GM03348 (cell line): ENCODE measurements around the gene SLC25A20.
"Not testable (repeated sequence)": the region's sequence is repeated elsewhere in the genome, so short reads cannot be mapped to it uniquely, and the experiment has no call there.

Experiments
- DNase-seq: peaks from one replicate; pipeline ENCODE4 v3.0.0; 2012; ENCODE audit warnings: low spot score

The SLC25A20 gene

DNA sequence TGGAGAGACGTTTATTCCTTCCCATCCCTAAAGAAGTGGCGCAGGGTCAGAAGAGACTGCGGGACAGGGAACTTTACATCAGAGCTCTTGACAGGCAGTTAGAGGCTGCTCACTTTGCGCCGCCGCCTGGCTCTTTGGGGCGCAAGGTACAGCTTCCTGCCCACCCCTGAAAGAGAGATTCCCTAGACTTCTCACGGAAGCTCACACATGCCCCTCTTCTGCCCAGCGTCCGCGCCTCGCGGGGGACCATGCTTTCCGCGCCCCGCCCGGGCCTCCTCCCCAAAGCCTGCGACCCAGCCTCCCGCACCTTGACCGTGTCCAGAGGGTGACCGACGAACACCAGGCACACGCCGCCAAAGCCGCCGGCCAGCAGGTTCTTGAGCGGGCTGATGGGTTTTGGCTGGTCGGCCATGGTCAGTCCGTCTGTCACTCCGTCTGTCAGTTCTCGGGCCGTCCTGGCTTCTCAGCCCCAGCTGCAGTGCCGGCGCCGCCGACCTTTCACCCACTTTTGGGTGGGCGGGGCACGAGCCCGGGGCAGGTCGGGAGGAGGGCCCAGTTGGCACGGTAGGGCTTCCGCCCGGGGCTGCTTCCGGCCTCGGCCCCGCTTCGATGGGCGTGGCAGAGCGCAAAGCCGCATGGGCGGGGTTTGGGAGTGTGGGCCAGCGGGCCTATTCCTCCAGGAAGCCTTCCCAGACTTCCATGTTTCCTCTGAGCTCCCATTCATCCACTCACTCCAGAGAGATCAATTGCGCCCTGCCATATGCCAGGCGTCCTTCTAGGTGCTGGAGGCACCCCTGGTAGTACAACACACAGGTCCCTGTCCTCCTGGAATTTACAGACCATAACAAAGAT, at the start of gene SLC25A20:
TSS of gene SLC25A20 (minus strand) at position 500 of the 852 bp plus-strand sequence. CDS start at position 412, 88 bp downstream.
- DNase-seq, result peak; percentile 99

GRCh38 chr3:48945891-48946549, 47.3 kb upstream of the SLC25A20 start:
- no peak for DNase-seq

- no peak for DNase-seq
Measured at GRCh38 chr3:48945432-48945831, 46.8 kb upstream of the SLC25A20 start.

DNA sequence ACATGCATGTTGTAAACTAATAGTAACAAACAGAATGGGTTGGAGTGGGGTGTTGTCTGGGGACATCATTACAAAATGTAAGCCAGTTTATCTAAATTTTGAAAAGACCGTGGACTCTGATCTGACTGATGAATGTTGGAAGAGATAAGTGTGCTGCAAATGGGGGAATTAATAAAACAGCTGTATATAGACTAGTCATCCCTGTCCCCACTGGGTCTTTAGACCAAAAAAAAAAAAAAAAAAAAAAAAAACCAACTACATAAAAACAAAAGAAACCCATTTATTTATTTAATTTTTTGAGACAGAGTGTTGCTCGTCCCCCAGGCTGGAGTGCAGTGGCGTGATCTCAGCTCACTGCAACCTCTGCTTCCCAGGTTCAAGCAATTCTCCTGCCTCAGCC, 40.0 kb upstream of the SLC25A20 start:
- no peak for DNase-seq

DNA sequence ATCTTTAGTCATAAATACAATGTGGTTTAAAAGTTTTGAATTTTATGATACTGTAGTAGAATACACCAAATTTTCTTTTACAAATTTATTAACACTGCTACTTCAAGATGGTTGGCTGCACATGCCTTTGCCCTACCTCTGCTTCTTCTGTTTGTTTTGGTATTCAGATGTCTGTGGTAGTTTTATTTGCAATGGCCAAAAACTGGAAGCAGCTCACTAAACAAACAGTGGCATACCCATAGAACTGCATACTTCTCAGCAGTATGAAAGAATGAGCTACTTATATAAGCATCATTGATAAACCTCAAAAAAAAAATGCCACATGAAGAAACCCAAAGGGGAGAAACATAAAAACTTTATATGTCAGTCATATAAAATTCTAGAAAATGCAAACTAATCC, 39.5 kb upstream of the SLC25A20 start:
- DNase-seq, result no peak

DNA sequence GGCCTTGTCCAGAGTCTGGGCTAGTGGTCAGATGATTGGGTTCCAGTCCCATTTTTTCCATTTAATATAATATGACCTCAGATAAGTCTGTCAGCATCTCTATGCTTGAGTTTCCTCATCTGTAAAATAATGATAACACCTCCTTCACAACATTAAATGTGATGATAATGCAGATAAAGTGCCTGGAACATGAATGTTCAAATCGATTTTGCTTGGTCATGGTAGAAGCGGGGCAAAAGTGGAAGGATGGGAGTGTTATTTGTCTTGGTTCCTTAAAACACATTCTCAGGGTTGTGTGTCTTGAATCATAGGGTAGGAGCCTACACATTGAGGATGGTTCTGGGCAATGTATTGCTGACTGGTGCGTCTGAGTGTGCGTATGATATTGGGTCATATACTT, 36.8 kb upstream of the SLC25A20 start:
- no peak for DNase-seq

- DNase-seq, result no peak
Measured at GRCh38 chr3:48934333-48934991, 35.8 kb upstream of the SLC25A20 start.

DNA sequence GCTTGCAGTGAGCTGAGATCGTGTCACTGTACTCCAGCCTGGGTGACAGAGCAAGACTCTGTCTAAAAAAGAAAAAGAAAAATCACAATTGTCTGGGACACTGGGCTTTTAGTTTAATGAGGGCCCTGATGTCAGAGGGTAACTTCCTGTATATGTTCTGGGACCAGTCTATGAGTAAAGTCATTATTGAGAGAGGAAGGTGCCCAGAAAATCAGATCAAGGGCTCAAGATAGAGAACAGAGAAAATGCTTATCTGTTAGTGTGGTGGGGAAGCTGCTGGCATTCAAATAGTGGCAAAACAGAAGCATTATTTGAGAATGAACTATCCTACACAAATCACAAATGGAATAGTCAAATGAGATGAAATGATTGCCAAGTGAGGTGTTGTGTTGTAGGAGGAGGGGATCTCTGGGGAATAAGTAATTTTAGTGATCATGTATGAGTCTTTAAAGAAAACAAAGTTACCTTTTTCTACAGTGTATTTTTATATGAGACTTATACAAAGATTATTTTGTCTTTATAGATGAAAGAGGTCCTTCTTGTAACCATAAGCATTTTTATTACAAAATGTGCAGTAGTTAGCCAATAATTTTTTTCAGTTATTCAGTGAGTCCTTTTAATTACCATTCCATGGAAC, 33.4 kb upstream of the SLC25A20 start:
- no peak for DNase-seq

DNA sequence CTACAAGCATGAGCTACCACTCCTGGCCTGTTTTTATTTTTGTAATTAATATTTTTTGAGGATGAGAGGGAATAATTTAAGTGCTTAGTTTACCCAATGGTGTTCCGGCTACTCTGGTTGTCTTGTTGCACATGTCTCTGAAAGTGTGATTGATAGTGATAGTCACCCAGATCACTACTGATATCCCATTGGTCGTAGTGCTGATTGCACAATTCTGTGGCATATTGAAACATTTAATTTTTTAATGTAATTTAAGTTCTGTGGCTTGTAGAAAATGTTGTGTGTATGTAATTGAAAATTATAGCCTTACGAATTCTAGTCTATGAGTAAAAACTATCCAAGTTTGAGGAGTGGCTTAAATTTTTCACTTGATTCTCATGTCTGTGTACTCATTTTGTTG, 31.9 kb upstream of the SLC25A20 start:
- peak; percentile 40 for DNase-seq

DNA sequence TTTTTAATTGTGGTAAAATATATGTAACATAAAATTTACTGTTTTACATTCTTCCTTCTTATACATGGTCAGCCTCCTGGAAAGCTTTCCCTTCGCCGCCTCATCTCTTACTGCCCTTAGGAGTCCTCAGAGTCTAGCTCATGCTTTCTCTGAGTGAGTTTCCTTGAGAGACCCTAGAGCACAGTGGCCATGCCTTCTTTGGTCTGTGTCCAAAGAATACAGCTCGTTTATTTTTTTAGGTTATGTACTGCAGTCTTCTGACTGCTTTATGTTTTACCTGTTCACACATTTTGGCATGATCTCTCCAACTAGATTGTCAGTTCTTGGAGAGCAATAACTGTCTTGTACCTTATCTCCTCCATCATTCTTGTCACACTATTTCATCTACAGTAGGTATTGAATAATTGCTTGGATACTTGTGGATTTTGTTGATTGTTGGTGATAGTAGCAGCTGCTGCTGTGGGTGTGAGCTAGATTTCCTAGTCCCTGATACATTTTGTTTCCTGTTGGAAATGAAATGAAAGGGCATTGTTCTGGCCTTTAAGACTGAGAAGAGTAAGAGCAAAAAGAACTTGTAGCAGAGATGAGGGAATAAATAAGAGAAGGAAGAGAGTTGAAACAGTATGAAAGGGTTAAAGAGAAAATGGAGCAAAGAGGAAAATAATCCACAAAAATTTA, 30.8 kb upstream of the SLC25A20 start:
- DNase-seq, result no peak

DNA sequence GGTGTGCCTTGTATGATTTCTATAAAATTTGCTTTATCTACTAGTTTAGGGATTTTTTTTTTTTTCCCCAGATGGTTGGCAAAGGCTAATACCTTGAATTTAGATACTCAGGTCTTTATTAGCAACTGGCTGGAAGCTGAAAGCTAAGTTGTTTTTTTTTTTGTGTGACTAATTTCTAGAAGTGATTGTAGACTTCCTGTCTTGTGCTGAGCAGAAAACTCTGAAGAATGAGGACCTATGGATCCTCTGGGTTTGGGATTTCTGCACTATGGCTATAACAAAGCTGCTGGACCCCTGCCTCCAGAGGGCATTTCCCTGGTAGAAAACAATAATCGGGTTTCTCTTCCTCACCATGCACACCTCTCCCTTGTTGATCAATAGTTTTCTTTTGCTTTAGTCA, 30.0 kb upstream of the SLC25A20 start:
- peak; percentile 20 for DNase-seq

DNA sequence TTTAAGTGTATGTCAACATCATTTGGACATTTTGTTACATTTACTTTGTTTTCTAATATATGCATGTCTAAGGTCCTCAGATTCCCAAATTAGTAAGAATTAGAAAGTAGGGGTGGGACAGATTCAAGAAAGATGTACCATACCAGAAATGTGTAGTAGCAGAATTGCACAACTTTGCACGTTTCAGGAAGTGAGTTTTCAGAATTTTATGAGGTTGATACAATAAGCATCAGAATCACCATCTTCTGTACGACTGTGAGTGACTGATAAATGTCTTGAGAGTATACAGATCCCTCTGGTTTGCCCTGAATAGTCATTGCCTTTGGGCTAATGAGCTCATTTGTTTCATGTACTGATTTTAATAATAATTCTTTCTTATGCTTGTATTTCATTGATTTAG, 29.2 kb upstream of the SLC25A20 start:
- DNase-seq, result no peak

GRCh38 chr3:48926425-48927392, 28.0 kb upstream of the SLC25A20 start:
- no peak for DNase-seq

DNA sequence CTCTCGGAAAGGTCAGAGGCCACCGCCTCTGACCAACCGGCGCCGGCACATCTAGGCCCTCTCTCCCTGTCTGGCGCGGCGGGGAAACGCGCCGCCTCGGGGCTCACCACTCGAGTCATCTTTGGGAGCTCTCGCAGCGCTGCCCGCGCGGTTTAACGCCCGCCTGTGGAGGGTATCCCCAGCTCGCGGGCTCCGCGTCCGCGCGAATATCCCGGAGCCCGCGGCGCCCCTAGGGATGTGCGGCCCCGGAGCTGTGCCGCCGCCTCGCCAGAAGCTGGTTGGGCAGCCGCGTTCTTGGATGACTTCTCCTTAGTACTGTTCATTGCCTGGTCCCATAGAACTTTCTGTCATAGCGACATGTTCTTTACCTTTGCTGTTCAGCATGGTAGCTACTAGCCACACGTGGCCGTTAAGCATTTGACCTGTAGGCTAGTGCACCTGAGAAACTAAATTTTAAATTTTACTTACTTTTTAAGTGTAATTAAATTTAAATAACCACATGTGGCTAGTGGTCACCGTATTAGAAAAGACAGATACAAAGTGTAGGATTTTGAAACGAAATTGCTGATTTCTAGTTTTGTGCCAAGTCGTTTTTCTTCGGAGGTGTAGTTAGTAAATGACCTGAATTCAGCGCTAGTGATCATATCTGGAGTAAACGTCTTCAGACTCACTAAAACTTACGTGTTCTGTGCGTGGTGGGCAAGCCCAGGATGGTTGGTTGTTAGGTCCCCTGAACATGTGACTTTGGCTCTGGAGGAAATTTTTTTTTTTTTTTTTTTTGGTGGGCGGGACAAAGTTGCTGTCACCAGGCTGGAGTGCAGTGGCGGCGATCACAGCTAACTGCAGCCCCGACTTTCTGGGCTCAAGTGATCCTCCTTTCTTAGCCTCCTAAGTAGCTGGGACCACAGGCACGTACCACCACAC, 20.8 kb upstream of the SLC25A20 start:
- peak; percentile 62 for DNase-seq

GRCh38 chr3:48918388-48919214, 19.9 kb upstream of the SLC25A20 start, which contains the start of gene ARIH2:
Gene ARIH2 (plus strand): TSS chr3:48918842. CDS start chr3:48927559, 8,717 bp downstream.
- DNase-seq, result peak; percentile 98

GRCh38 chr3:48915296-48915695, 16.6 kb upstream of the SLC25A20 start:
- DNase-seq, result no peak

GRCh38 chr3:48907026-48907425, 8.3 kb upstream of the SLC25A20 start:
- not testable (repeated sequence) for DNase-seq

GRCh38 chr3:48899273-48899672, 591 bp upstream of the SLC25A20 start:
- DNase-seq, result no peak
